Stimulated activated CD4-positive, alpha-beta T cell treated with anti-CD3 and anti-CD28 coated beads, TNF-alpha, amount 100 ng/mL, for 24 hours (primary cell): ENCODE results near the gene CDC6.

ENCODE experiments used
- DNase-seq, 3 experiments: peaks; one replicate each; pipeline ENCODE4 v3.0.0-alpha.2; 2020; ENCODE audit warnings: low read depth in 3 of 3

The CDC6 gene

DNA sequence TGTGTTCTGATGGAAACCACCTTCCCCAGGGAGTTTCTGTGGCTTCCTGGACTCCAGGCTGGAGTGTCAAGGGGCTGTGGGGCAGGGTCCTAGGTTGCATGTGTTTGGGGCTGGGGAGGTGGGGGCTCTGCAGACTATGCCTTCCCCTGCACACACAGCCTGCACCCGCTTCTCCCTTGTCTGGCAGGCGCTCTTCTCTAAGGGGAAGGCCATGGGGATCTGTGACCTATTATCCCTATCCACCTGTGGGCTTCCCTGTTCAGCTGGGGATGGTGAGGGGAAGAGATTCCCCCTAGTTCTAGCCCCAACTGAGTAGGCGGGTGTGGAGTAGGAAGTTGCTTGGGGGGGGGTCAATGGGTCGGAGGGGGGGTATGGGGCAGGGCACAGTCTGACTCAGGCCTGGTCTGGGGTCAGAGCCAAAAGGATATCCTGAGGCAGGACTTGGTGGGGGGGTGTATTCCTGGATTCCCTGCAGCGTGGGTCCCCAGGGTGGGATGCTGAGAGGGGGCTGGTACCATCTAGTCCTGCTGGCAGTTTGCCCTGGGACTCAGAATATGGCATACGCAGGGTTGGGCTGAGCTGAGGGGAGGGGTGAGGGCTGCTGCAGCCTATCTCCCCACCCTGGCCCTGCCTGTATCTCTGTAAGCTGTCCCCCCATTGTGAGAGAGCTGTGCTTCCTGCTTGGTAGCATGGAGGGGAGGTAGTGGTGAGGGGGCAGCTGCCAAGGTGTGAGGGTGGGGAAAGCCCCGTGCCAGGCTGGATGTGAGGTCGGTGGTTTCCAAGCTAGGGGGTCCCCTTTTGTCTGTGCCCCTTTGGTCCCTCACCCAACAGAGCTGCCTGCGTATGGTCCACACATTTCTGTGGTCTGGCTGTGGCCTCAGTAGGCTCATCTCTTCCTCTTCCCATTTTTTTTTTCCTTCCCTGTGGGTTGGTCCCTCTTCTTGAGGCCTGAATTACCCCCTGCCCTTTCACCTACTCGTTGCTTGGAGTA is 36.0 kb downstream of the CDC6 start:
- DNase-seq = no peak

DNA sequence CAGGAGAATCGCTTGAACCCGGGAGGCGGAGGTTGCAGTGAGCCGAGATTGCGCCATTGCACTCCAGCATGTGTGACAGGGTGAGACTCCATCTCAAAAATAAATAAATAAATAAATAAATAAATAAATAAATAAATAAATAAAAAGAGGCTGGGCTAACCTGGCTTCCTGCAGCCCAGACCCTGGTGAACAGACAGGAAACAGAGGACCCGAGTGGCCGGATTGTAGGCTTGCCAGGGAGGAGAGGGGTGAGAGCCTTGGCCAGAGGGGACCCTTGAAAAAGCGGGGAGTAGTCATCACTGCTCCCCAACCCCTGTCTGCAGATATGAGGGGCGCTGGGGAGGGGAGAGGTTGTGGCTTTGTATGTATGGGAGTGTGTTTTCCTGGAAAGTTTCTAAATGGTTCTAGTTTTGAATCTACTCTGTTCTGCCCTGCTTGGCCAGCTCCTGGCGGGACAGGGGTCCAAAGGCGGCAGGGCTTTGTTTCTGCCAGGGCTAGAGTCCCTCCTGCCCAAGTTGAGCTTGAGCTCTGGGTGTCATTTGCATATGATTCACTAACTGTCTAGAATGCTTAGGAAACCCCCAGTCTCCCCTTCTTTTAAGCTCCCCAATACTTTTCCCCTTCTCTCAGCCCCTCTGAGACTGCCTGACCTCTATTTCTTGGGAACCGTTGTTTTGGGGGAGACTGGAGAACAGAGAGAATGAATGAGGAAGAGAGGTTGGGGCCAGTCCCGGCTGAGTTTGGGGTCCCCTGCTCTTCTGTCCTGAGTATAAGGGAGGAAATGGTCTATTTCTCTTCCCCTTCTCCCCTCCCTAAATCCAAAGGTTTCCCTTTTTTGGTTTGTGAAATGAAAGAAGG is 37.7 kb downstream of the CDC6 start:
- no peak for DNase-seq

GRCh38 chr17:40326014-40326831 is 38.5 kb downstream of the CDC6 start:
- DNase-seq = no peak

DNA sequence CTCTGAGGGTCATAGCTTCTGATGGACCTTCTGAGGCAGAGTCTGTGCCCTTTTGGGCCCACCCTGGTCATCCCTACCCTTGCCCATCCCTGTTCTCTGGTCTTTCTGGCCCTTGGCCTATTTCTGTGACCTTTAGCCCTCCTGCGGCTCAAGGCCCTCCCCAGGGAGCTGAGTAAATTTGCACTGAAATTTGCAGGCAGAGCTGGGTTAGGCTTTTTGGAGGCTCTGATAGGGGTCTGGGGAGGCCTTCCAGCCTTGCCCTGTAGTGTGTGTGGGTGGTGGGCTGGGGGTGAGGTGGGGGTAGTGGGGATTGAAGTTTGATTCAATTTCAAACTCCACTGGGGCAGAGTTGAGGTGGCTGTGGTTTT is 39.1 kb downstream of the CDC6 start:
- no peak for DNase-seq

- no peak for DNase-seq
These were observed 39.6 kb downstream of the CDC6 start for GRCh38 chr17:40327244-40327729.

DNA sequence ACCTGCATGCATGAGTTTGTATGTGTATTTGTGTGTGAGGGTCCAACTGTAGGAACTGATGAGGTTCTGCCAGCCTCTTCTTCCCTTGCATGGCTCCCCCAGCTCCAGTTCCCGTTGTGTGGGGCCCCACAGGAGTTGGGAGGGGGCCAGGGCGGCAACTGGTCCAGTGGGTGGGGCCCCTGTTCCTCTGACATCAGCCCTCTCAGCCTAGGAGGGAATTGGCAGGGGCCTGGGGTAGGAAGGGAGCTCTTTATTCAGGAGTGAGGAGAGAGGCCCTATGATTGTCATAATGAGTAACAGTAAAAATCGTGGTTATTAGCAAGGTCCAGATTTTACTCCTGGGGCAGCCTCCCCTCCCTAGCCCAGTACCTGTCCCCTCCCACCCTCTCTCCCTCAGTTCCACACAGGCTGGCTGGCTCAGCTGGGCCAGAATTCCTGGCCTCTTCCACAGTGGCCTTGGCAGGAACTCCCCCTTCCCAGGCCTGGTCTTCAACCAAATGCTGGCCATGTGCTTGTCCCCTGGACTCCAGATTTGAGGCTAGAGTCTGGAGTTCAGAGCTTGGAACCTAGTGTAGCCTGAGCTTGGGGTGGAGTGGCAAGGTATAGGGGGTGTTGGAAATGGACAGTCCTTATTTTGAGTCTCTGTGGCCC is 40.2 kb downstream of the CDC6 start:
- DNase-seq = no peak

- DNase-seq = no peak
These were observed 40.7 kb downstream of the CDC6 start for GRCh38 chr17:40328386-40328766.

GRCh38 chr17:40329839-40330794 is 42.4 kb downstream of the CDC6 start:
- DNase-seq = no peak

GRCh38 chr17:40330850-40331470 is 43.3 kb downstream of the CDC6 start:
- no peak for DNase-seq

- no peak for DNase-seq
These were observed 44.3 kb downstream of the CDC6 start for GRCh38 chr17:40331743-40332641.

GRCh38 chr17:40333781-40334448 is 46.2 kb downstream of the CDC6 start:
- no peak for DNase-seq

GRCh38 chr17:40335620-40336019 is 47.9 kb downstream of the CDC6 start:
- no peak for DNase-seq

DNA sequence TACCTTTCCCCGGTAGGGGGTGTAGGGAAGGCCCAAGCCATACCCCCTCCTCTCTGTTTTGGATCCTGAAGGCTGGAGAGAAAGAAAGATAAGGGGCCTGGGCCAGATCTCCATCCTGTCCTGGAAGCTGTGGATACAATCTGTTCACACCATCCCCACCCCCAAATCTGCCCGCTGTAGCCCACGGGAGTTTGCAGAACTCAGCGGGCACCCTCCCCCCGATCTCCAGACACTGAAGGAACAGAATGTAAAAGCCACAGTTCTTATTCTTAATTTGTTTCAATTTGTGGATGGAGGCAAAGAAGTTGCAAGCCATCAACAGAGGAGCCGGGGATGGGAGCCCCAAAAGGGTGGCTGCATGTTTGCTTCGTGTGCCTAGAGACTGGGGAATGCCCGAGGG is 49.7 kb downstream of the CDC6 start:
- no peak for DNase-seq

- DNase-seq = no peak
These were observed 50.4 kb downstream of the CDC6 start for GRCh38 chr17:40338058-40338457.

- no peak for DNase-seq
These were observed 51.4 kb downstream of the CDC6 start for GRCh38 chr17:40338941-40339649.

GRCh38 chr17:40340327-40340726 is 52.6 kb downstream of the CDC6 start:
- no peak for DNase-seq
